GM23338 (cell line): ENCODE data around the gene SPATA33.

ENCODE experiments used
- CREB1 ChIP-seq: fragments of 250-450 bp; sonication (Bioruptor Pico); IDR thresholded peaks from 2 replicates; pipeline ENCODE4 v1.5.0; 2020; ENCODE audit warnings: low read depth, mild to moderate bottlenecking, moderate library complexity
- CTCF ChIP-seq, 2 experiments: fragments of 200-600 bp in 1 of 2; sonication (generic) in 1 of 2; conservative IDR thresholded peaks; 2 replicates each; pipeline versions ENCODE4 v1.5.1 to v1.6.1; 2016 to 2017; ENCODE audit warnings: antibody characterized with exemption in 2 of 2, low read depth in 2 of 2, mild to moderate bottlenecking in 2 of 2, moderate library complexity in 1 of 2
- EZH2 ChIP-seq: fragments of 200-600 bp; sonication (generic); IDR thresholded peaks from one replicate; pipeline ENCODE4 v1.8.0; 2017; ENCODE audit warnings: antibody characterized with exemption, mild to moderate bottlenecking, low read depth; ENCODE audit not compliant: unreplicated experiment
- EZH2phosphoT487 ChIP-seq: fragments of 200-600 bp; sonication (generic); IDR thresholded peaks from one replicate; pipeline ENCODE4 v1.8.1; 2018; ENCODE audit warnings: antibody characterized with exemption; ENCODE audit not compliant: unreplicated experiment
- REST ChIP-seq: IDR thresholded peaks from one replicate; pipeline ENCODE4 v1.6.1; 2018; ENCODE audit warnings: antibody characterized with exemption; ENCODE audit not compliant: unreplicated experiment

- no peak for TF ChIP-seq CTCF (conservative IDR thresholded peaks at IDR 0.05; ENCODE audit: low read depth in 2 of 2)
- TF ChIP-seq REST = no peak
- no peak for TF ChIP-seq EZH2
- no peak for TF ChIP-seq CREB1
- no peak for TF ChIP-seq EZH2phosphoT487
Observed at GRCh38 chr16:89615176-89615575, 42.5 kb upstream of the SPATA33 start.
